Karpas-422 (cell line): ENCODE data around the gene PAPLN. TPM values are rescaled to one million over a fixed set of nuclear protein-coding genes. Genes with fewer than 3 reads are reported as not detected.

Experiments
- DNase-seq: peaks from one replicate; pipeline ENCODE4 v3.0.0-alpha.2; 2015
- H2AFZ ChIP-seq: fragments of 200-600 bp; sonication (generic); 2 replicates; pipeline ENCODE4 v1.6.1; 2014; ENCODE audit warnings: antibody characterized with exemption, low read length, mixed read lengths
- H3K27ac ChIP-seq: fragments of 200-600 bp; sonication (generic); 2 replicates; pipeline ENCODE4 v1.5.1; 2014; ENCODE audit warnings: mild to moderate bottlenecking, low read length, moderate library complexity
- H3K27me3 ChIP-seq: fragments of 200-600 bp; sonication (generic); 2 replicates; pipeline ENCODE4 v1.6.1; 2014; ENCODE audit warnings: low read length, mixed read lengths
- H3K36me3 ChIP-seq: fragments of 200-600 bp; sonication (generic); 2 replicates; pipeline ENCODE4 v1.6.1; 2014; ENCODE audit warnings: low read length, mixed read lengths; ENCODE audit not compliant: insufficient read depth
- H3K4me1 ChIP-seq: fragments of 200-600 bp; sonication (generic); 2 replicates; pipeline ENCODE4 v1.6.1; 2014; ENCODE audit warnings: mild to moderate bottlenecking, low read length, mixed read lengths
- H3K4me2 ChIP-seq: fragments of 200-600 bp; sonication (generic); 2 replicates; pipeline ENCODE4 v1.6.1; 2014; ENCODE audit warnings: low read length, low read depth, mild to moderate bottlenecking; ENCODE audit not compliant: poor library complexity, severe bottlenecking
- H3K4me3 ChIP-seq: fragments of 200-600 bp; sonication (generic); 2 replicates; pipeline ENCODE4 v1.5.1; 2014; ENCODE audit warnings: mild to moderate bottlenecking, antibody characterized with exemption, low read length, mixed read lengths
- H3K79me2 ChIP-seq: fragments of 200-600 bp; sonication (generic); 2 replicates; pipeline ENCODE4 v1.6.1; 2014; ENCODE audit warnings: mild to moderate bottlenecking, low read length, mixed read lengths
- H3K9ac ChIP-seq: fragments of 200-600 bp; sonication (generic); 2 replicates; pipeline ENCODE4 v1.6.0; 2014; ENCODE audit warnings: low read length
- H3K9me2 ChIP-seq: fragments of 200-600 bp; sonication (generic), shearing (Covaris generic); replicated peaks from 2 replicates; pipeline ENCODE4 v1.6.0; 2014; ENCODE audit warnings: mild to moderate bottlenecking, low read length, moderate library complexity; ENCODE audit not compliant: insufficient read depth
- H3K9me3 ChIP-seq: fragments of 300-700, 200-600 bp; sonication (generic); 2 replicates; pipeline ENCODE4 v1.6.1; 2014; ENCODE audit warnings: low read length, mixed read lengths
- H4K20me1 ChIP-seq: fragments of 200-600 bp; sonication (generic); 2 replicates; pipeline ENCODE4 v1.6.1; 2014; ENCODE audit warnings: mild to moderate bottlenecking, antibody characterized with exemption, low read length, low read depth; ENCODE audit not compliant: insufficient read depth
- small RNA-seq: library from RNA; depleted of rRNA; stranded (forward); fragments of <200 nt; gene quantifications from one replicate; pipeline ENCODE3, GENCODE V24; 2014
- total RNA-seq: library from RNA; depleted of rRNA; stranded (reverse); fragments of >200 nt; shearing (Covaris generic); gene quantifications from 2 replicates; pipeline ENCODE4 v1.2.3, GENCODE V29; 2014; ENCODE audit warnings: low replicate concordance; rRNA removed

The PAPLN gene
- total RNA-seq, 1 experiment from 2014 or later: 12.9 TPM

- H3K4me3 ChIP-seq: no peak overlapping the region
- H3K36me3 ChIP-seq: no peaks in the 10 kb centered on the region
- peaks cover 12% of the 10 kb centered on the region for H3K4me1 ChIP-seq
- H3K27ac ChIP-seq: no peak overlapping the region
- DNase-seq: no peak
- no peaks in the 10 kb centered on the region for H3K27me3 ChIP-seq
- H3K9me2 ChIP-seq: no peaks in the 10 kb centered on the region
- H4K20me1 ChIP-seq: no peaks in the 10 kb centered on the region
- H3K9me3 ChIP-seq: no peaks in the 10 kb centered on the region
- no peaks in the 10 kb centered on the region for H3K79me2 ChIP-seq
- H2AFZ ChIP-seq: peak overlapping the region; percentile 40; the same call in 1 of the 2 replicates
- H3K9ac ChIP-seq: no peak overlapping the region
- H3K4me2 ChIP-seq: peak overlapping the region; percentile 12
These were observed 74.4 kb downstream of the PAPLN start for GRCh38 chr14:73311708-73312030.

GRCh38 chr14:73312687-73313086, 75.4 kb downstream of the PAPLN start:
- Histone ChIP-seq H3K79me2 (no peaks in the 10 kb centered on the region), H3K9ac (no peak overlapping the region), H3K4me3 (no peak overlapping the region), H3K4me1 (peaks cover 12% of the 10 kb centered on the region), H4K20me1 (no peaks in the 10 kb centered on the region), H3K9me2 (no peaks in the 10 kb centered on the region), H3K36me3 (no peaks in the 10 kb centered on the region), H2AFZ (no peak overlapping the region), H3K4me2 (no peak overlapping the region), H3K27me3 (no peaks in the 10 kb centered on the region), H3K27ac (no peak overlapping the region), H3K9me3 (no peaks in the 10 kb centered on the region)
- no peak for DNase-seq

GRCh38 chr14:73313151-73313550, 75.8 kb downstream of the PAPLN start:
- Histone ChIP-seq H3K79me2 (no peaks in the 10 kb centered on the region), H3K4me3 (no peak overlapping the region), H4K20me1 (no peaks in the 10 kb centered on the region), H3K4me1 (peaks cover 12% of the 10 kb centered on the region), H3K27me3 (no peaks in the 10 kb centered on the region), H3K9me3 (no peaks in the 10 kb centered on the region), H3K27ac (no peak overlapping the region), H2AFZ (no peak overlapping the region), H3K9me2 (no peaks in the 10 kb centered on the region), H3K9ac (no peak overlapping the region), H3K36me3 (no peaks in the 10 kb centered on the region), H3K4me2 (no peak overlapping the region)
- DNase-seq: no peak

- H3K4me3 ChIP-seq: no peak overlapping the region
- no peaks in the 10 kb centered on the region for H3K9me2 ChIP-seq
- no peaks in the 10 kb centered on the region for H3K4me1 ChIP-seq
- no peak overlapping the region for H3K4me2 ChIP-seq
- H3K9ac ChIP-seq: no peak overlapping the region
- H3K79me2 ChIP-seq: no peaks in the 10 kb centered on the region
- no peaks in the 10 kb centered on the region for H4K20me1 ChIP-seq
- H3K27ac ChIP-seq: no peak overlapping the region
- H2AFZ ChIP-seq: no peak overlapping the region
- no peaks in the 10 kb centered on the region for H3K27me3 ChIP-seq
- no peaks in the 10 kb centered on the region for H3K9me3 ChIP-seq
- DNase-seq: no peak
- no peaks in the 10 kb centered on the region for H3K36me3 ChIP-seq
These were observed 86.6 kb downstream of the PAPLN start for GRCh38 chr14:73323896-73324399.

Small RNA genes lying within 50 kb of the gene (small RNA-seq; reads per million reads assigned to genes)
- gene AC004858.1 (not detected), gene RNU6-419P (not detected)

Other genes with a start within 250 kb of the PAPLN start
- gene ZFYVE1, start 210.4 kb upstream of the PAPLN start, total RNA-seq: 9.1 and 10.8 TPM in 2 replicates
- gene RBM25, start 179.0 kb upstream of the PAPLN start, total RNA-seq: 89.0 and 129 TPM in 2 replicates
- gene PSEN1, start 101.0 kb upstream of the PAPLN start, total RNA-seq: 39.0 and 57.8 TPM in 2 replicates
- gene NUMB, start 221.0 kb downstream of the PAPLN start, total RNA-seq: 36.0 and 41.1 TPM in 2 replicates